Heart left ventricle (tissue), 16 donors: ENCODE measurements around the gene SYT3. TPM values are rescaled to one million over a fixed set of nuclear protein-coding genes. Genes with fewer than 3 reads are reported as not detected.

ENCODE experiments used
- ATAC-seq, 4 donors: fragments of 200-7000 bp; cut with Tn5 transposase; one replicate each; pipeline ENCODE4 v1.9.1; 2020 to 2022; ENCODE audit warnings: moderate library complexity in 4 of 4, mild to moderate bottlenecking in 3 of 4, moderate number of reproducible peaks in 1 of 4
- DNase-seq, 5 donors: peaks; one replicate each; pipeline ENCODE4 v3.0.0-alpha.2; 2020
- H3K27ac ChIP-seq, 12 donors: fragments of 200-600 bp; sonication (generic) in 4 of 12; one replicate each; pipeline versions ENCODE4 v1.5.0 to v1.8.0; 2016 to 2022; ENCODE audit warnings: mild to moderate bottlenecking in 2 of 12
- H3K27me3 ChIP-seq, 9 donors: fragments of 200-600 bp; sonication (generic) in 2 of 9; one replicate each; pipeline versions ENCODE4 v1.5.1 to v1.8.0; 2016 to 2022; ENCODE audit warnings: mild to moderate bottlenecking in 3 of 9
- H3K36me3 ChIP-seq, 9 donors: fragments of 200-600 bp; sonication (generic) in 2 of 9; one replicate each; pipeline versions ENCODE4 v1.5.0 to v1.8.0; 2018 to 2022; ENCODE audit warnings: mild to moderate bottlenecking in 2 of 9
- H3K4me1 ChIP-seq, 12 donors: fragments of 200-600 bp; sonication (generic) in 4 of 12; one replicate each; pipeline versions ENCODE4 v1.5.0 to v1.8.0; 2016 to 2022; ENCODE audit warnings: mild to moderate bottlenecking in 3 of 12
- H3K4me3 ChIP-seq, 12 donors: fragments of 200-600 bp; sonication (generic) in 4 of 12; one replicate each; pipeline versions ENCODE4 v1.5.0 to v1.8.0; 2017 to 2022; ENCODE audit warnings: mild to moderate bottlenecking in 9 of 12, moderate library complexity in 4 of 12
- H3K9me3 ChIP-seq, 12 donors: fragments of 200-600 bp; sonication (generic) in 4 of 12; one replicate each; pipeline versions ENCODE4 v1.5.0 to v1.8.0; 2016 to 2022; ENCODE audit warnings: mild to moderate bottlenecking in 1 of 12
- CTCF ChIP-seq, 12 donors: fragments of 200-600 bp; sonication (generic) in 4 of 12; IDR thresholded peaks; one replicate each; pipeline versions ENCODE4 v1.5.0 to v1.8.0; 2018 to 2022; ENCODE audit warnings: antibody characterized with exemption in 12 of 12, mild to moderate bottlenecking in 5 of 12
- POLR2A ChIP-seq, 2 donors: fragments of 450-650 bp; IDR thresholded peaks; one replicate each; pipeline ENCODE4 v1.6.1; 2017; ENCODE audit warnings: antibody characterized with exemption in 2 of 2, mild to moderate bottlenecking in 2 of 2, moderate library complexity in 2 of 2
- WGBS, 4 donors: extraction: QIAGEN DNeasy Blood & Tissue Kit in 2 of 4; methylation state at CpG; one replicate each; pipeline versions ENCODE4 v1.1.5 to v1.1.7; 2013 to 2018; 5-methylcytosine and 5-hydroxymethylcytosine counted together
- intact Hi-C, 10 donors: fragments of 100-400 bp; cut with DNase I; formaldehyde crosslinking; loops; one replicate each; pipeline versions ENCODE4 v1.11.1 to v1.14.2; 2022
- polyA plus RNA-seq, 2 donors: library from polyadenylated mRNA; stranded (reverse); fragments of 200-250 nt; gene quantifications; one replicate each; pipeline ENCODE4 v1.2.3, GENCODE V29; 2013
- total RNA-seq, 9 donors: library from RNA; depleted of rRNA in 2 of 9; stranded (reverse); fragments of >200 nt in 2 of 9; fragmentation: NEBNext Ultra II Directional in 3 of 9; extraction: Animal tissue kit (Norgen Biotek cat#: 25700) in 3 of 9; gene quantifications; one replicate each; pipeline versions ENCODE4 v1.1.0 to v1.2.4, GENCODE V29; 2016 to 2023
- donor health status: ischemic (EF 13 %, LVEDD 7.1; RV severe dilation, severe dysfunction).
- donor health status: healthy with polysubstance abuse.
- donor health status: DM: no; HTN: yes; CAD: no.
- donor health status: DM: no; HTN: no; CAD: no.
- donor health status: ischemic (EF 25% LVEDD 6.9; RV normal size, moderate dysfunction).
- donor health status: ischemic (EF 25% LVEDD 5.7; RV mildly dilated, moderate dysfunction).
- donor health status: healthy.
- donor health status: DM: yes; HTN: yes; CAD: no.
- donor health status: ischemic (EF 35%, LVEDD 5.7; RV mildly dilated, moderate dysfunction).
- donor health status: nonischemic (EF 11% LVEDD 7.7; RV severe dilation, severe dysfunction).
- donor health status: DM: yes; HTN: yes; CAD: no.
- donor health status: PGD.
- donor health status: ischemic (EF 29% LVEDD 5.4; RV normal size, mild dysfunction).
- donor health status: nonischemic (EF 23%, LVEDD 6.1; RV moderate dilation, normal function).

SYT3 gene
- total and polyA plus RNA-seq, 11 donors: 0.06 to 0.75 (median 0.20) TPM; not detected in 6

DNA sequence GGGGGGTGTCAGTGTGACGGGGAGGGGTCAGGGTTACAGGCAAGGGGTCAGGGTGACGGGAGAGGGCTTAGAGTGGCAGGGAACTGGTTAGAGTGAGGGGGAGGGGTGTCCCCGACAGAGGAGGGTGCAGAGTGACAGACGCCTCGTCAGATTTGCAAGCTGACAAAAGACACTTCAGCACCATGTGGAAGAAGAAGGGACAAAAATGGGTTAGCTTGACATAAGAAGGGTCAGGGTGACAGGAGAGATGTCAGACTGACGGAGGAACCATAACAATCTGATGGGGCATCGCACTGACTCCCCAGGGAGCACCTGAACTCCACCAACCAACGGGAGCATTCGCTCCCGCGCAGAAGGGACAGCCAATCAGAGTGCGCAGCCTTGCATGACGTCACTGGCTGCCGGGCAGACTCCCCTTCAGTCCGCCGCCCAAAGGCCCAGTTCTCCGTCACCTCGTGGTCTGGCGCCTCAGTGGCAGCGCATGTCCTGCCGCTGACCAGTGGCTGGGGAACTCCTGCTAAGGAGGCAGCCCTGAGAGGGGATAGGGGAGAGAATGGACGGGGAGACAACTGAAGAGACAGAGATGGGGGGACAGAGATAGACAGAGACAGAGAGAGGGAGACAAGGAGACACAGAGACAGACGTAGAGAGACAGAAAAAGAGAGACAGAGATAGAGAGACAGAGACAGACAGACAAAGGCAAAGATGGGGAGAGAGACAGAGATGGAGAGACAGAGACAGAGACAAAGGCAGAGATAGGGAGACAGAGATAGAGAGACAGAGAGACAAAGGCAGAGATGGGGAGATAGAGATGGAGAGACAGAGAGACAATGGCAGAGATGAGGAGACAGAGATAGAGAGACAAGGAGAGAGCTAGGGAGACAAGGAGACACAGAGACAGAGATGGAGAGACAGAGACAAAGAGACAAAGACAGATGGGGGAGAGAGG, 39.8 kb upstream of the SYT3 start:
- Histone ChIP-seq H3K9me3 (peaks cover 0 to 7% (median 0%) of the 10 kb centered on the region in 12 donors), H3K4me3 (no peak overlapping the region), H3K27me3 (peaks cover 0 to 51% (median 8%) of the 10 kb centered on the region in 9 donors), H3K4me1 (peaks cover 0 to 3% (median 0%) of the 10 kb centered on the region in 12 donors), H3K27ac (no peak overlapping the region), H3K36me3 (no peaks in the 10 kb centered on the region)
- ATAC-seq (peak; percentile 77 to 97 (median 94)), DNase-seq (peak; percentile 67 to 89 (median 74))
- WGBS, 4 donors: 11 to 13% (median 12%) methylated on average over 23 of the region's 23 CpGs
- TF ChIP-seq CTCF (IDR thresholded peaks at IDR 0.05): no peak
- no peak for TF ChIP-seq POLR2A (IDR thresholded peaks at IDR 0.05)
- intact Hi-C loops: loop anchor here in 1 of 10 donors (10.0 kb wide), 1 partner anchor 105 kb away; no protein-coding TSS in a partner anchor

DNA sequence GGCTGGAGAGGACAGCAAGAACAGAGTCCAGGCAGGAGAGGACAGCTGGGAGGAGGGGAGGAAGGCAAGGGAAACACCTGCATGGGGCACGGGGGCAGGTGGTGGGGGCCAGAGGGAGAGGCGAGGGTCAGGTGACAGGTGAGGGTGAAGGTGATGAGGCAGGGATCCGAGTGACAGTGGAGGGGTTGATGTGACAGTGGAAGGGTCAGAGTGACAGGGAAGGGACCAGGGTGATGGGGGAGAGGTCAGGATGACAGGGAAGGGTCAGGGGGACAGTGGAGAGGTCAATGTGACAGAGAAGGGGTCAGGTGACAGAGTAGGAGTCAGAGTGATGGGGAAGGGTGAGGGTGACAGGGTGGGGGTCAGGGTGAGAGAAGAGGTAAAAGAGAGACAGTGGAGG, 38.6 kb upstream of the SYT3 start:
- intact Hi-C loops: loop anchor here in 1 of 10 donors (10.0 kb wide), 1 partner anchor 106 kb away; no protein-coding TSS in a partner anchor
- DNase-seq: no peak
- H3K4me3 ChIP-seq: no peak overlapping the region
- H3K27me3 ChIP-seq: peaks cover 0 to 58% (median 8%) of the 10 kb centered on the region in 9 donors
- no peak overlapping the region for H3K27ac ChIP-seq
- peaks cover 0 to 3% (median 0%) of the 10 kb centered on the region in 12 donors for H3K4me1 ChIP-seq
- ATAC-seq: no peak
- WGBS, 4 donors: 36 to 56% (median 52%) methylated on average over 3 of the region's 3 CpGs
- H3K36me3 ChIP-seq: no peaks in the 10 kb centered on the region
- TF ChIP-seq CTCF (IDR thresholded peaks at IDR 0.05): no peak
- peaks cover 0 to 7% (median 0%) of the 10 kb centered on the region in 12 donors for H3K9me3 ChIP-seq

DNA sequence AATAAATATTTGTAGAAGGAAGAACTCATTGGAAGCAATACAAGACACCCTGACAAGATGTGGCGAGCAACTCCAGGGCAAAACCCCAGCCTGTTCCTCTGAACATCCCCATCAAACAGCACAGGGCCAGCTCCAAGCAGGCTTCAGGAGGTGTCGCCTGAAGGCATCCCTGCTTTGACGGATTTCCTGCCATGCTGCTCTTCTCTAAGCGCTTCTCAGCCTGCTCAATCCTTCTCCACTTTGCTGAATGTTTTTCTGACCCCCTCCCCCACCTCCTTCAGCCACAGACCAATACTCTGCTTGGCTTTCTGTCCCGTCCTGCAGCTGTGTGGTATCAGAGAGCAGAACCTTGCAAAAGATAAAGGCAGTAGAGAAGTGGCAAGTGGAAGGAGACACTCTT, 38.0 kb upstream of the SYT3 start:
- ATAC-seq (no peak), DNase-seq (no peak)
- H3K9me3 ChIP-seq: peaks cover 0 to 7% (median 0%) of the 10 kb centered on the region in 12 donors
- intact Hi-C loops: loop anchor here in 1 of 10 donors (10.0 kb wide), 1 partner anchor 107 kb away; no protein-coding TSS in a partner anchor
- no peaks in the 10 kb centered on the region for H3K36me3 ChIP-seq
- H3K4me1 ChIP-seq: peaks cover 0 to 3% (median 0%) of the 10 kb centered on the region in 12 donors
- H3K27ac ChIP-seq: no peak overlapping the region
- no peak overlapping the region for H3K4me3 ChIP-seq
- H3K27me3 ChIP-seq: peaks cover 0 to 65% (median 13%) of the 10 kb centered on the region in 9 donors
- WGBS, 4 donors: 30 to 42% (median 37%) methylated on average over 5 of the region's 5 CpGs
- no peak for TF ChIP-seq POLR2A (IDR thresholded peaks at IDR 0.05)
- TF ChIP-seq CTCF (IDR thresholded peaks at IDR 0.05): no peak

DNA sequence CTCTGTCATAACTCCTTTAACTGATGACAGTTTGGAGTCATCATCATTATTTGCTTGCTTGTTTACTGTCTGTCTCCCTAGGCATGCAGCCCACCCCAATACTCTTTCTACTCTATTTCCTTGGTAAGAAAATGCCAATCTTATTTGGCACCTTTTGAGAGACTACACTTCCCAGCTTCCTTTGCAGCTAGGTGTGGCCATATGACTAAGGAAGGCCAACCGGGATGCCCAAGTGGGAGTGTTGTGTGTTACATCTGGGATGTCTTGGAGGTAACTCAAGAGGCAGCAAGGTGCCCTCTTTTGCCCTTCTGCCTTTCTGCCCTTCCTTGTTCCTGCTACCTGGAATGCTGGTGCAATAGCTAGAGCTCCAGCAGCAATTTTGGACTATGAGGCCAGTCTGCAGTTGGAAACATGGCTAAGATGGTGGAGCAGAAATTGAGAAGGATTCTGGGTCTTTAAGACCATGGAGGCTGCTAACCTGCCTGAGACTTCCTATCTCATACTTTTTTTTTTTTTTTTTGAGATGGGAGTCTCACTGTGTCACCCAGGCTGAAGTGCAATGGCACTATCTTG, 37.0 kb upstream of the SYT3 start:
- TF ChIP-seq POLR2A (IDR thresholded peaks at IDR 0.05): no peak
- no peak for TF ChIP-seq CTCF (IDR thresholded peaks at IDR 0.05)
- Histone ChIP-seq H3K36me3 (no peaks in the 10 kb centered on the region), H3K9me3 (peaks cover 0 to 7% (median 0%) of the 10 kb centered on the region in 12 donors), H3K27ac (no peak overlapping the region), H3K27me3 (peaks cover 0 to 67% (median 13%) of the 10 kb centered on the region in 9 donors), H3K4me3 (no peak overlapping the region), H3K4me1 (peaks cover 0 to 3% (median 0%) of the 10 kb centered on the region in 12 donors)
- DNase-seq (no peak), ATAC-seq (no peak)
- WGBS, 4 donors: 61 to 91% (median 70%) methylated on average over 1 of the region's 1 CpG
- intact Hi-C loops: loop anchor here in 1 of 10 donors (10.0 kb wide), 1 partner anchor 108 kb away; no protein-coding TSS in a partner anchor
